SK-N-MC (cell line): Measurements from ENCODE around the gene PLEKHM3.

Experiments used
- EZH2 ChIP-seq: fragments of 200-600 bp; sonication (generic); IDR thresholded peaks from one replicate; pipeline ENCODE4 v1.6.1; 2017; ENCODE audit warnings: antibody characterized with exemption
- POLR2AphosphoS5 ChIP-seq: IDR thresholded peaks from 2 replicates; pipeline ENCODE4 v1.6.1; 2012; ENCODE audit warnings: mild to moderate bottlenecking, low read depth, low read length, borderline replicate concordance

DNA sequence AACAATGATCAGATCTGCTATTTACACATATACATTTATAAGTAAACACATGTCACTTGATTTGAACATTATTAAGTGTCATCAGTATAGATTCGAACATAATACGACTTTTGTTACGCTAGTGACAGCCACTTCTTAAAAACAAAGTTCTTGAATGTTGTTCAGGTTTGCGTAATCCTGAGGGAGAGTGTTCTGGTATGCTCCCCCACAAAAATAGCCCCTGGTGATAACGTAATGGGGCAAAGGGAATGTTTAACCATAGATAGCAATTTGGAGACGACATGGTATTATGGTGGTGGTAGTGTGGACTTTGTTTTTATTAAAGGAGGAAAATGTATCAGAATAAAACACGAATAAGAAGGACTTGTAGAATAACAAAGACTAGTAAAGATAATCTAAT, 90.6 kb downstream of the PLEKHM3 start:
- TF ChIP-seq EZH2: no peak
- no peak for TF ChIP-seq POLR2AphosphoS5
